Tibial nerve (tissue), 3 donors: ENCODE measurements around the gene DLX4.

Experiments
- EP300 ChIP-seq, 2 donors: sonication (generic); formaldehyde crosslinking; IDR thresholded peaks; one replicate each; pipeline ENCODE4 v1.6.1; 2017; ENCODE audit warnings: antibody characterized with exemption in 2 of 2, mild to moderate bottlenecking in 1 of 2
- POLR2A ChIP-seq, 2 donors: fragments of 450-650 bp; IDR thresholded peaks; one replicate each; pipeline ENCODE4 v1.6.1; 2017; ENCODE audit warnings: antibody characterized with exemption in 2 of 2, mild to moderate bottlenecking in 2 of 2, moderate library complexity in 2 of 2

GRCh38 chr17:49976828-49977202 is 7.8 kb downstream of the DLX4 start:
- no peak for TF ChIP-seq POLR2A (IDR thresholded peaks at IDR 0.05)
- no peak for TF ChIP-seq EP300 (IDR thresholded peaks at IDR 0.05)
